Natural killer cell treated with Interleukin-12 subunit alpha and Interleukin-12 subunit beta and Interleukin-15 and Interleukin-18, amount 100 ng/mL, for 72 hours (primary cell): ENCODE measurements around the gene CFAP43. TPM values are rescaled to one million over a fixed set of nuclear protein-coding genes. Genes with fewer than 3 reads are reported as not detected.

ENCODE experiments used
- total RNA-seq, 2 donors: library from RNA; stranded (reverse); gene quantifications; one replicate each; pipeline ENCODE4 v1.2.3, GENCODE V29; 2022

CFAP43 gene
- total RNA-seq, 2 donors from 2014 or later, result not detected

Other genes starting within 250 kb of the CFAP43 start
- gene COL17A1, start 146.5 kb downstream of the CFAP43 start, total RNA-seq, result not detected
- gene SFR1, start 110.2 kb downstream of the CFAP43 start, total RNA-seq, result 10 to 100 TPM; 12.1 to 12.5 TPM
- gene GSTO1, start 22.5 kb upstream of the CFAP43 start, total RNA-seq, result 100 to 1,000 TPM; 101 to 111 TPM
- under 1 TPM; 0.53 to 0.93 TPM for gene GSTO2, start 36.8 kb upstream of the CFAP43 start, total RNA-seq
- 10 to 100 TPM; 42.1 to 63.0 TPM for gene ITPRIP, start 106.1 kb upstream of the CFAP43 start, total RNA-seq
- under 1 TPM; 0.38 to 0.67 TPM for gene CFAP58, start 121.5 kb upstream of the CFAP43 start, total RNA-seq